Measurements from ENCODE around the gene STXBP5L. TPM values are rescaled to one million over a fixed set of nuclear protein-coding genes. Genes with fewer than 3 reads are reported as not detected.
A peak's percentile ranks its signal among the peaks of the same experiment; 100 is the strongest.

STXBP5L gene
- total RNA-seq, 1 donor from 2014 or later = 2.1 TPM

DNA sequence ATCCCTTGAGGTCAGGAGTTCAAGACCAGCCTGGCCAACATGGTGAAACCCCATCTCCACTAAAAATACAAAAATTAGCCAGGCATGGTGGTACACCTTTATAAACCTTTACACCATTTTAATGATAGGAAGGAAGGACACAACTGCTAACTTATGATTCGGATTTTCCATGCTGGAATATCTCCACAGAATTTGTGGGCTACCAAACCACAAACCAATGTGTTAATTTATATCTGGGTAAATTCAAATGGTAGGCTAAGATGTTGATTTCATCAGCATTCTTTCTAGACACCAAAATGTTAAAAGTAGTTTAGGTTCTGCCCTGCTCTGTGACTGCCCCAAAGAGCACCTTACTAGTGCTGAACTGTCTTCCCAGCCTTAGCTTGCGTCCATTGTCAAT lies 565.0 kb downstream of the STXBP5L start:
- no peak for TF ChIP-seq EZH2 (IDR thresholded peaks at IDR 0.05; ENCODE audit: insufficient read depth, low read length)
- TF ChIP-seq, protein P1, sequence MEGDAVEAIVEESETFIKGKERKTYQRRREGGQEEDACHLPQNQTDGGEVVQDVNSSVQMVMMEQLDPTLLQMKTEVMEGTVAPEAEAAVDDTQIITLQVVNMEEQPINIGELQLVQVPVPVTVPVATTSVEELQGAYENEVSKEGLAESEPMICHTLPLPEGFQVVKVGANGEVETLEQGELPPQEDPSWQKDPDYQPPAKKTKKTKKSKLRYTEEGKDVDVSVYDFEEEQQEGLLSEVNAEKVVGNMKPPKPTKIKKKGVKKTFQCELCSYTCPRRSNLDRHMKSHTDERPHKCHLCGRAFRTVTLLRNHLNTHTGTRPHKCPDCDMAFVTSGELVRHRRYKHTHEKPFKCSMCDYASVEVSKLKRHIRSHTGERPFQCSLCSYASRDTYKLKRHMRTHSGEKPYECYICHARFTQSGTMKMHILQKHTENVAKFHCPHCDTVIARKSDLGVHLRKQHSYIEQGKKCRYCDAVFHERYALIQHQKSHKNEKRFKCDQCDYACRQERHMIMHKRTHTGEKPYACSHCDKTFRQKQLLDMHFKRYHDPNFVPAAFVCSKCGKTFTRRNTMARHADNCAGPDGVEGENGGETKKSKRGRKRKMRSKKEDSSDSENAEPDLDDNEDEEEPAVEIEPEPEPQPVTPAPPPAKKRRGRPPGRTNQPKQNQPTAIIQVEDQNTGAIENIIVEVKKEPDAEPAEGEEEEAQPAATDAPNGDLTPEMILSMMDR (IDR thresholded peaks at IDR 0.05; ENCODE audit: insufficient read depth, low read depth, low read length) = no peak
- Histone ChIP-seq H4K20me1 (ENCODE audit: insufficient read depth, low read length) (no peaks in the 10 kb centered on the region), H2AFZ (ENCODE audit: low read depth, low read length) (no peak overlapping the region), H3K27me3 (ENCODE audit: insufficient read depth, low read length) (no peaks in the 10 kb centered on the region), H3K9me3 (ENCODE audit: insufficient read depth, low read depth, low read length) (no peaks in the 10 kb centered on the region), H3K4me1 (ENCODE audit: insufficient read depth, low read length) (peaks cover 8% of the 10 kb centered on the region), H3K27ac (ENCODE audit: low read depth, low read length) (no peak overlapping the region), H3K4me3 (ENCODE audit: insufficient read depth, low read depth, low read length) (no peak overlapping the region), H3K36me3 (ENCODE audit: insufficient read depth, low read length) (peaks cover 5% of the 10 kb centered on the region), H3K9ac (ENCODE audit: low read length) (no peak overlapping the region), H3K79me2 (ENCODE audit: insufficient read depth, low read length) (no peaks in the 10 kb centered on the region), H3K4me2 (ENCODE audit: low read length) (no peak overlapping the region)
- H3K36me3 Mint-ChIP-seq (ENCODE audit: low read depth, unreplicated experiment) = no peaks in the 10 kb centered on the region
- H3K27me3 Mint-ChIP-seq (ENCODE audit: low read depth, unreplicated experiment) = no peaks in the 10 kb centered on the region
- FAIRE-seq (no peak), DNase-seq (ENCODE audit: low read depth) (peak; percentile 23)
- no peak overlapping the region for H3K4me3 Mint-ChIP-seq (ENCODE audit: unreplicated experiment)
- H3K4me1 Mint-ChIP-seq (ENCODE audit: low read depth, unreplicated experiment) = peaks cover 6% of the 10 kb centered on the region
- no peaks in the 10 kb centered on the region for H3K9me3 Mint-ChIP-seq (ENCODE audit: unreplicated experiment)
- H3K27ac Mint-ChIP-seq (ENCODE audit: unreplicated experiment) = no peak overlapping the region

Small RNA genes within 50 kb of the gene (microRNA-seq; reads per million reads assigned to microRNA genes)
- 1.1 reads per million for gene MIR5682

Other genes with a start within 250 kb of the STXBP5L start
- gene HGD, start 226.0 kb upstream of the STXBP5L start, total RNA-seq = 0.52 TPM in 1 of 2 replicates, not detected in the other
- 16.8 and 17.1 TPM in 2 replicates for gene RABL3, start 165.7 kb upstream of the STXBP5L start, total RNA-seq
- 28.8 and 31.6 TPM in 2 replicates for gene GTF2E1, start 165.5 kb upstream of the STXBP5L start, total RNA-seq

Data from astrocyte (in vitro differentiated cells and primary cell).